ENCODE data around the gene SNTG2.
"Not testable (repeated sequence)": the region's sequence is repeated elsewhere in the genome, so short reads cannot be mapped to it uniquely, and the experiment has no call there.

Gene SNTG2

DNA sequence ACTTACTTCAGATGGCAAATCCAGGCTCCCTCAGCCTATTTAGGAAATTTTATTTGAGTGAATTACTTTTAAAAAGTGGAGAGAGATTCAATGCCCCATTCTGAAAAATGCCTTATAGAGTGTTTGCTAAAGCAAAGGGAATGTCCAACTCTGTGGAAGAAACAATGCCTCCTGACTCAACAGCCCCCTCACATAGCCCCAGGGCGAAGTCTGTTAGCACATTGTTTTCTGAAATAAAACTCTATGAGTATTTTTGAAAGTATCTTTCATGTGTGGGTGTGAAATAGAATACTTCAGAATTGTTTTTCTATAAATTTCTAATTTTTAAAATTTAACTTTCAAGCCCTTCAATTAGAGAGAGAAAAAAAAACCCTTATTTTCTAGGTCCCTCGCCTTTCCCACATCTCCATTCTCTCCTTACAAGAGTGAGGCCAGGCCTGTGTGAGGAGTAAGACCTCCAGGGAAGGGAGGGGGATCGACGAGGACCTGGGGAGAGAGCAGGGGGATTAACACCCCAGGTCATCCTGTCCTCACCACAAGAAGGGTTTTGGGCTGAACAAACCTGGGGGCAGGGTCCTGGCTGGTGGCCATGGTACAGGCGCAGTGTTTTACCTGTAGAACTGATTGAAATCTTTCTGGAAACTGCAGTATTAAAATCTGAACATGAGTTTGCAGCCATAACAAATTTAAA, 141.4 kb downstream of the SNTG2 start:
- H3K9me3 Mint-ChIP-seq = no peaks in the 10 kb centered on the region
- DNase-seq (ENCODE audit: low spot score in 2 of 2) = no peak
- H3K27ac Mint-ChIP-seq = no peak overlapping the region
- no peak overlapping the region for H3K4me3 Mint-ChIP-seq
- no peaks in the 10 kb centered on the region for H3K4me1 Mint-ChIP-seq
- no peaks in the 10 kb centered on the region for H3K36me3 Mint-ChIP-seq
- ATAC-seq = no peak

GRCh38 chr2:1093668-1094067, 143.0 kb downstream of the SNTG2 start:
- H3K4me3 Mint-ChIP-seq; H3K36me3 Mint-ChIP-seq; H3K27ac Mint-ChIP-seq; H3K4me1 Mint-ChIP-seq; H3K9me3 Mint-ChIP-seq; DNase-seq (ENCODE audit: low spot score in 2 of 2); ATAC-seq: not testable (repeated sequence)

GRCh38 chr2:1097101-1097500, 146.5 kb downstream of the SNTG2 start:
- H3K4me1 Mint-ChIP-seq = no peaks in the 10 kb centered on the region
- no peaks in the 10 kb centered on the region for H3K36me3 Mint-ChIP-seq
- no peak overlapping the region for H3K27ac Mint-ChIP-seq
- DNase-seq (ENCODE audit: low spot score in 2 of 2) (no peak), ATAC-seq (no peak)
- H3K4me3 Mint-ChIP-seq = no peak overlapping the region
- no peaks in the 10 kb centered on the region for H3K9me3 Mint-ChIP-seq

DNA sequence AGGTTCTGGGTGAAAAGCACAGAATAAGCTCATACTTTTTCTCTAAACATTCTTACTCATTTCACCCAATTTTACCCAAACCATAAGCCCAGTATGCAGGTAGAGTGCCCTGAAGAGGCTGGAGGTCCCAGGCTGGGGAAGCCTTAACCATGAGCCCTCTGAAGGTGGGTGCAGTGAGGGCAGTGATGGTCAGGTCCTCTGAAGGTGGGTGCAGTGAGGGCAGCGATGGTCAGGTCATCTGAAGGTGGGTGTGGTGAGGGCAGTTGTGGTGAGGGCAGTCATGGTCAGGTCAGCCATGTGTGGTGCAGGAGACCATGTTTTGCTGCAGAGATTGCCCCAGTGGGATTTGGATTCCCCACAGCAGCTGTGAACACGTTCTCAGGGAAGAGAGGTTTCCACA, 148.8 kb downstream of the SNTG2 start:
- Mint-ChIP-seq H3K36me3 (no peaks in the 10 kb centered on the region), H3K4me1 (no peaks in the 10 kb centered on the region), H3K27ac (no peak overlapping the region), H3K4me3 (no peak overlapping the region), H3K9me3 (no peaks in the 10 kb centered on the region)
- DNase-seq (ENCODE audit: low spot score in 2 of 2) = no peak
- ATAC-seq = no peak

DNA sequence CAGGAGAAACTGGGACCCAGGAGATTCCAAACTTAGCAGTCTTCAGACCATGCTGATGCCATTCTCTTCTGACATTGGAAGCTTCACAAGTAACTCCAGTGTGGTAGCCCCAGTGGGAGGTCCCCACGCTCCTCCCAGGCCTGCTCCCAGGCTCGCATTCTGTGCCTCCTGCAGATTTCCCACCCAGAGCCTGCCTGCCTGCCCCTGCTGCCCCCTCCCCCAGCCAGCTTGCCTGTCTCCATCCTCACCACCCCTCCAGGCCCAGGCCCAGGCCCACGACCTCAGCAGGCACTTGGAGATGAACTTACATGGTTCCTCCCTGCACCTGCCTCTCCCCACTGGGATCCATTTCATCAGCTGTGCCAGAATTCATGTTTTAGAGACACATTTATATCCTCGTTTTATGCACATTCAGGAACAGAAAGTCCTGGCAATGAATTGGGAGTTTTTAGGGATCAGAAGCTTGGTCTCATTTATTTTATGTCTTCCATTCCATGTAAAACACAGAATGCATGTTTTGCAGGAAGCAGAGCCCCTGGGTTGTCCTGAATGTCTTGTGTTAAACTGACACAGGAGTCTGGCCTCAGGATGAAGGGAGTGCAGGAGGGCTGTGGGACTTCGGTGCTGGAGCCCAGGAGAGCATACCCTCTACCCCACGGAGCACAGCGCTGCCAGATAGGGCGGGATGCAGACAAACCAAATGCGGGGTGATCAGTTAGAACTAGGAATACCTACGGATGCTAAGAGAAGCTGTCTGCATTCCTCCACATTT, 150.5 kb downstream of the SNTG2 start:
- no peak overlapping the region for H3K4me3 Mint-ChIP-seq
- no peaks in the 10 kb centered on the region for H3K4me1 Mint-ChIP-seq
- H3K9me3 Mint-ChIP-seq = no peaks in the 10 kb centered on the region
- DNase-seq (ENCODE audit: low spot score in 2 of 2) (no peak), ATAC-seq (peak; percentile 38)
- H3K36me3 Mint-ChIP-seq = no peaks in the 10 kb centered on the region
- H3K27ac Mint-ChIP-seq = no peak overlapping the region

DNA sequence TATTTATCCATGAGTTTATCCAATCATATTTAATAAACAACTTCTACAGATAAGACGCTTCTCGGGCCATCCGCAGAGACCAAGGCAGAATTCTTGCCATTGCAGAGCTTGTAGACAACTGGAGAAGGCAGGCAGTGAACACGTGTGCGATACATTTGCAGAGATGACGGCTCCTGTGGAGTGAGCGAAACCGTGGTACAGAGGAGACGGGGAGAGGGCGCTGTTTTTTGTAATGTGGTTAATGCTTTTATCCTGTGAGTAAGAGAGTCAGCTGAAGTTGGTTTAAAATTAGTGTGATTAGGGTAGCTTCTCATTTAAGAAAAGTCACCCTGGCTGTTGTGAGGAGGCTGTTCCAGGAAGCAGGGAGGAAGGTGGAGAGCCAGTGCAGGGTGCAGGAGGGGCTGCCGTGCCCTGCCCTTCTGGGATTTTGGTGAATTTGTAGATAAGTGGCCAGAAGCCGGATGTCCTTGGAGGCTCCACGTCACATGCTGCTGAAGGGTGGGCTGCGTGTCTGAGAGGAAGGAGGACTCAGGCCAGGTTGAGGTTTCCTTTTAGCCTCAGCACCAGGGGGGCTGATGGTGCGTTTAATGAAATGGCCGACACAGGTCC, 151.4 kb downstream of the SNTG2 start:
- Mint-ChIP-seq H3K4me1 (no peaks in the 10 kb centered on the region), H3K36me3 (no peaks in the 10 kb centered on the region), H3K27ac (no peak overlapping the region), H3K4me3 (no peak overlapping the region), H3K9me3 (no peaks in the 10 kb centered on the region)
- ATAC-seq (no peak), DNase-seq (ENCODE audit: low spot score in 2 of 2) (no peak)

- H3K4me3 Mint-ChIP-seq = no peak overlapping the region
- DNase-seq (ENCODE audit: low spot score in 2 of 2) (no peak), ATAC-seq (no peak)
- no peak overlapping the region for H3K27ac Mint-ChIP-seq
- H3K4me1 Mint-ChIP-seq = no peaks in the 10 kb centered on the region
- no peaks in the 10 kb centered on the region for H3K36me3 Mint-ChIP-seq
- H3K9me3 Mint-ChIP-seq = no peaks in the 10 kb centered on the region
These were observed 153.7 kb downstream of the SNTG2 start for GRCh38 chr2:1104364-1104763.

DNA sequence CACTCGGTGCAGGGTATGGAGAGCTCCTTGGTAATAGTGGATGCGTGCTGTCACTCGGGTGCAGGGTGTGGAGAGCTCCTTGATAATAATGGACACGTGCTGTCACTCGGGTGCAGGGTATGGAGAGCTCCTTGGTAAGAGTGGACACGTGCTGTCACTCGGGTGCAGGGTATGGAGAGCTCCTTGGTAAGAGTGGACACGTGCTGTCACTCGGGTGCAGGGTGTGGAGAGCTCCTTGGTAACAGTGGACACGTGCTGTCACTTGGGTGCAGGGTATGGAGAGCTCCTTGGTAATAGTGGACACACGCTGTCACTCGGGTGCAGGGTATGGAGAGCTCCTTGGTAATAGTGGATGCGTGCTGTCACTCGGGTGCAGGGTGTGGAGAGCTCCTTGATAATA, 155.7 kb downstream of the SNTG2 start:
- H3K4me3 Mint-ChIP-seq; H3K36me3 Mint-ChIP-seq; H3K27ac Mint-ChIP-seq; DNase-seq (ENCODE audit: low spot score in 2 of 2); H3K9me3 Mint-ChIP-seq; H3K4me1 Mint-ChIP-seq; ATAC-seq: not testable (repeated sequence)

DNA sequence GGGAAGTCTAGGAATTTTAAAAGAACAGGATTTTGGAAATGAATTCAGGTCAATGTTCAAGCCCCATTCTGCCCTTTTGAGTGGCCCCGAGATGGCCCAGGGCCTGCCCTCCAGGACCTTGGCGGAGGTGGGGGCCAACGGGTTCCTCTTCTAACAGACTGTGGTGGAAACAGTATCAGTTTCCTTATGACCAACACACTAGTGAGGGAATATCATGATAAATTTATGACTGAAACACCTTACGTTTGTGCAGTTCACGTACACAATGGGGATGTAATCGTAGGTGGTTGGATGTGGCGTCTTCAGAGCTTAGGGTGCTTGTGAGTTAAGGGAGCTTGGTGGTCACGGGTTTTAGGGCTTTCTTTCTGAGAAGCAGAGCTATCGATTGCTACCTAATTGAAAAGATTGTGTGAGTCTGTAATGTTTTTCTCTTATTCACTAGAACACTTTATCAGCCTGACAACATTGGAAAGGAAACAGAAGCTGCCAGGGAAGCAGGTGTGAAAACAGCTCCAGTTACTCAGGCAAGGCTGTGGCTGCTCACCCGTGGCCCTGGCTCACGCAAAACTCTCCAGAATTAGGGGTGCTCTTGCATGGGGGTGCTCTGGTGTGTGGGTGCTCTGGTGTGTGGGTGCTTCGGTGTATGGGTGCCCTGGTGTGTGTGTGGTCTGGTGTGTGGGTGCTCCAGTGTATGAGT, 165.3 kb downstream of the SNTG2 start:
- Mint-ChIP-seq H3K36me3 (no peaks in the 10 kb centered on the region), H3K4me3 (no peak overlapping the region), H3K9me3 (peaks cover 20% of the 10 kb centered on the region), H3K4me1 (peaks cover 6% of the 10 kb centered on the region), H3K27ac (no peak overlapping the region)
- ATAC-seq (no peak), DNase-seq (ENCODE audit: low spot score in 2 of 2) (no peak)

DNA sequence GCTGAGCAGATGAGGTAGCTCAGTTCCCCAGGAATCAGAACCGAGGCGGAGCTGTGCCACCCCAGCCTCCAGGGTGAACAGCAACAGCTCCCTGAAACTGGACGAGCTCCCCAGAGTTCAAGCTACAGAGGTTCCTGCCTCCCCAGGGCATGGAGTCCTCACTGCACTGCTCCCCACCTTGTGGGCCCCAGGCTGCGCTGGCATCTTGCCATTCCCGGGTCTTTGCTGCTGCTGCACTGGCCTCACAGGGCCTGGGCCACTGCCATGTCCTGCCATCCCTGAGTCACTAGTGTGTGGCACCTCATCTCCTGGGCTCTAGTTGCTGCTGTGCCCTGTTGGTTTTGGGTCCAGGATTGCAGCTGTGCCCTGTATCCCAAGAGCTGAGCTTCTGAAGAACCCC, 166.9 kb downstream of the SNTG2 start:
- H3K36me3 Mint-ChIP-seq = no peaks in the 10 kb centered on the region
- peaks cover 12% of the 10 kb centered on the region for H3K9me3 Mint-ChIP-seq
- no peak for ATAC-seq
- peaks cover 6% of the 10 kb centered on the region for H3K4me1 Mint-ChIP-seq
- no peak overlapping the region for H3K27ac Mint-ChIP-seq
- DNase-seq (ENCODE audit: low spot score in 2 of 2) = no peak
- no peak overlapping the region for H3K4me3 Mint-ChIP-seq

GRCh38 chr2:1125217-1125616, 174.6 kb downstream of the SNTG2 start:
- Mint-ChIP-seq H3K36me3 (no peaks in the 10 kb centered on the region), H3K9me3 (no peaks in the 10 kb centered on the region), H3K27ac (no peak overlapping the region), H3K4me3 (no peak overlapping the region), H3K4me1 (no peaks in the 10 kb centered on the region)
- DNase-seq (ENCODE audit: low spot score in 2 of 2) (no peak), ATAC-seq (no peak)

DNA sequence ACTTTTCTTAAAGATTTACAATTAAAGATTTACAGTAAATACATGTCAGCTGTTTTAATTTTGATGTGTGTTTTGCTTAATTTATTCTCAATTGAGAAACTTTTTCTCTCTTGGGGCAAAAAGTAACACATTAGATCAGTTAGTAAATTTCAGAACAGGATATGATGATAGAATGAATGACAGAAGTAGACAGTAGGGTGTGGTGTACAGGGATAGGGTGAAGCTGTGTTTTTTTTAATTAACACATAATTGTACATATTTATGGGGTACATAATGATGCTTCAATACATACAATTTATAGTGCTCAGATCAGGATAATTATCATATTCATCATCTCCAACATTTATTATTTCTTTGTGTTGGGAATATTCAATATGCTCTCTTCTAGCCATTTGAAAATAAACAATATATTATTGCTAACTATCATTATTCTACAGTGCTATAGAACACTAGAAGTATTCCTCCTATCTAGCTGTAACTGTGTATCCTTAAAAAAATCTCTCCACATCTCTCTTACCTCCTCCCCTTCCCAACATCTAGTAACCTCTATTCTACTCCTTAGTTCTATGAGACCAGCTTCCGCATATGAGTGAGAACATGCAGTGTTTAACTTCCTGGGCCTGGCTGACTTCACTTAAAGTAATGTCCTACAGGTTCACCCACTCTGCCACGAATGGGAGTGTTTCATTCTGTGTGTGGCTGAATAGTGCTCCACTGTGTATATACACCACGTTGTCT, 175.2 kb downstream of the SNTG2 start:
- no peak overlapping the region for H3K27ac Mint-ChIP-seq

GRCh38 chr2:1129982-1130381, 179.3 kb downstream of the SNTG2 start:
- Mint-ChIP-seq H3K4me1 (no peaks in the 10 kb centered on the region), H3K9me3 (no peaks in the 10 kb centered on the region), H3K4me3 (no peak overlapping the region), H3K27ac (no peak overlapping the region), H3K36me3 (no peaks in the 10 kb centered on the region)
- ATAC-seq (no peak), DNase-seq (ENCODE audit: low spot score in 2 of 2) (no peak)

More for the DNA sequence above, 175.2 kb downstream of the SNTG2 start:
- H3K36me3 Mint-ChIP-seq = no peaks in the 10 kb centered on the region
- ATAC-seq (no peak), DNase-seq (ENCODE audit: low spot score in 2 of 2) (no peak)
- H3K4me1 Mint-ChIP-seq = no peaks in the 10 kb centered on the region
- H3K9me3 Mint-ChIP-seq = no peaks in the 10 kb centered on the region
- H3K4me3 Mint-ChIP-seq = no peak overlapping the region

- no peak overlapping the region for H3K27ac Mint-ChIP-seq
- no peaks in the 10 kb centered on the region for H3K4me1 Mint-ChIP-seq
- DNase-seq (ENCODE audit: low spot score in 2 of 2) (no peak), ATAC-seq (no peak)
- no peaks in the 10 kb centered on the region for H3K36me3 Mint-ChIP-seq
- no peak overlapping the region for H3K4me3 Mint-ChIP-seq
- no peaks in the 10 kb centered on the region for H3K9me3 Mint-ChIP-seq
These were observed 180.3 kb downstream of the SNTG2 start for GRCh38 chr2:1130922-1131321.
